HG03565 (cell line): ENCODE data around the gene DDX21.
"Not testable (repeated sequence)": the region's sequence is repeated elsewhere in the genome, so short reads cannot be mapped to it uniquely, and the experiment has no call there.

Experiments used
- ATAC-seq: cut with Tn5 transposase; IDR thresholded peaks from one replicate; pipeline ENCODE4 v1.9.1; 2021; ENCODE audit warnings: mild to moderate bottlenecking, moderate library complexity; ENCODE audit not compliant: unreplicated experiment

The DDX21 gene

GRCh38 chr10:68955832-68956532 lies at the start of gene DDX21:
TSS of gene DDX21 (plus strand) at chr10:68956170. CDS start at chr10:68956226, 56 bp downstream.
- peak; percentile 67 for ATAC-seq

GRCh38 chr10:68924593-68924992 lies 31.4 kb upstream of the DDX21 start:
- ATAC-seq = no peak

- ATAC-seq = no peak
Observed at GRCh38 chr10:68925489-68925888, 30.5 kb upstream of the DDX21 start.

GRCh38 chr10:68929157-68929556 lies 26.8 kb upstream of the DDX21 start:
- ATAC-seq = not testable (repeated sequence)

GRCh38 chr10:68929888-68930287 lies 26.1 kb upstream of the DDX21 start:
- ATAC-seq = not testable (repeated sequence)

GRCh38 chr10:68932860-68933259 lies 23.1 kb upstream of the DDX21 start:
- ATAC-seq = not testable (repeated sequence)

- no peak for ATAC-seq
Observed at GRCh38 chr10:68934994-68935393, 21.0 kb upstream of the DDX21 start.

- ATAC-seq = no peak
Observed at GRCh38 chr10:68938117-68938516, 17.9 kb upstream of the DDX21 start.

GRCh38 chr10:68938884-68939283 lies 17.1 kb upstream of the DDX21 start:
- ATAC-seq = no peak

- not testable (repeated sequence) for ATAC-seq
Observed at GRCh38 chr10:68940917-68941316, 15.1 kb upstream of the DDX21 start.

- ATAC-seq = no peak
Observed at GRCh38 chr10:68950598-68950997, 5.4 kb upstream of the DDX21 start.

- ATAC-seq = no peak
Observed at GRCh38 chr10:68954904-68955303, 1.1 kb upstream of the DDX21 start.

- peak; percentile 19 for ATAC-seq
Observed at GRCh38 chr10:68955355-68955831, 577 bp upstream of the DDX21 start.

GRCh38 chr10:68957284-68957615 lies 1.3 kb downstream of the DDX21 start:
- ATAC-seq = no peak

- no peak for ATAC-seq
Observed at GRCh38 chr10:68957654-68958053, 1.7 kb downstream of the DDX21 start.

GRCh38 chr10:68959695-68960527 lies 3.9 kb downstream of the DDX21 start:
- no peak for ATAC-seq

GRCh38 chr10:68963151-68963550 lies 7.2 kb downstream of the DDX21 start:
- no peak for ATAC-seq

- ATAC-seq = no peak
Observed at GRCh38 chr10:68973975-68974374, 18.0 kb downstream of the DDX21 start.

- ATAC-seq = not testable (repeated sequence)
Observed at GRCh38 chr10:68975936-68976473, 20.0 kb downstream of the DDX21 start.

GRCh38 chr10:68979738-68980137 lies 23.8 kb downstream of the DDX21 start:
- ATAC-seq = not testable (repeated sequence)

- no peak for ATAC-seq
Observed at GRCh38 chr10:68981074-68981473, 25.1 kb downstream of the DDX21 start.

- no peak for ATAC-seq
Observed at GRCh38 chr10:68982389-68982788, 26.4 kb downstream of the DDX21 start.
